Keratinocyte (primary cell): Measurements from ENCODE around the gene SLC1A5. TPM values are rescaled to one million over a fixed set of nuclear protein-coding genes. Genes with fewer than 3 reads are reported as not detected.

Experiments
- DNase-seq: peaks from one replicate; pipeline ENCODE4 v3.0.0-alpha.2; 2011; ENCODE audit warnings: low read depth, missing footprints, low spot score
- FAIRE-seq: peaks from 2 replicates; lab custom pipeline; 2011; peaks lifted over from hg19 to GRCh38; lab: Jason Lieb, UNC
- H2AFZ ChIP-seq: 2 replicates; pipeline ENCODE4 v1.6.0; 2012; ENCODE audit warnings: low read length, control low read depth, inconsistent platforms; ENCODE audit not compliant: control insufficient read depth
- H3K27ac ChIP-seq: 2 replicates; pipeline ENCODE4 v1.5.1; 2011; ENCODE audit warnings: low read length; ENCODE audit not compliant: control insufficient read depth, insufficient read depth
- H3K27me3 ChIP-seq: 3 replicates; pipeline ENCODE4 v1.6.0; 2011; ENCODE audit warnings: low read length; ENCODE audit not compliant: control insufficient read depth, insufficient read depth; ENCODE audit errors: extremely low read depth
- H3K36me3 ChIP-seq, 2 experiments: 2 replicates in 1 of 2; 3 replicates in 1 of 2; pipeline ENCODE4 v1.5.1; 2011; ENCODE audit warnings: low read length in 2 of 2, mild to moderate bottlenecking in 1 of 2; ENCODE audit not compliant: control insufficient read depth in 2 of 2, insufficient read depth in 2 of 2; ENCODE audit errors: extremely low read depth in 1 of 2
- H3K4me1 ChIP-seq: 3 replicates; pipeline ENCODE4 v1.5.1; 2011; ENCODE audit warnings: low read length; ENCODE audit not compliant: control insufficient read depth, insufficient read depth; ENCODE audit errors: extremely low read depth
- H3K4me2 ChIP-seq: 3 replicates; pipeline ENCODE4 v1.6.0; 2011; ENCODE audit warnings: low read depth, low read length; ENCODE audit not compliant: control insufficient read depth, insufficient read depth; ENCODE audit errors: extremely low read depth
- H3K4me3 ChIP-seq, 3 experiments: fragments of 200-600 bp in 1 of 3; sonication (generic) in 1 of 3; 2 replicates in 2 of 3; 3 replicates in 1 of 3; pipeline ENCODE4 v1.5.1; 2011 to 2016; ENCODE audit warnings: low read length in 3 of 3, mild to moderate bottlenecking in 3 of 3, control low read depth in 2 of 3, inconsistent platforms in 1 of 3, low read depth in 1 of 3, mixed read lengths in 1 of 3, mixed run types in 1 of 3, moderate library complexity in 1 of 3; ENCODE audit not compliant: control insufficient read depth in 2 of 3, insufficient read depth in 2 of 3; ENCODE audit errors: extremely low read depth in 1 of 3
- H3K79me2 ChIP-seq: 2 replicates; pipeline ENCODE4 v1.6.0; 2012; ENCODE audit warnings: low read length; ENCODE audit not compliant: control insufficient read depth, insufficient read depth
- H3K9ac ChIP-seq: 3 replicates; pipeline ENCODE4 v1.6.0; 2011; ENCODE audit warnings: low read length; ENCODE audit not compliant: control insufficient read depth, insufficient read depth; ENCODE audit errors: extremely low read depth
- H3K9me1 ChIP-seq: 3 replicates; pipeline ENCODE4 v1.6.0; 2011; ENCODE audit warnings: low read length; ENCODE audit not compliant: control insufficient read depth, insufficient read depth; ENCODE audit errors: extremely low read depth
- H3K9me3 ChIP-seq: 2 replicates; pipeline ENCODE4 v1.5.1; 2012; ENCODE audit warnings: low read depth, low read length; ENCODE audit not compliant: control insufficient read depth
- H4K20me1 ChIP-seq: 3 replicates; pipeline ENCODE4 v1.6.0; 2011; ENCODE audit warnings: low read length; ENCODE audit not compliant: control insufficient read depth, insufficient read depth; ENCODE audit errors: extremely low read depth
- EZH2 ChIP-seq: IDR thresholded peaks from one replicate; pipeline ENCODE4 v1.6.1; 2012; ENCODE audit warnings: inconsistent platforms, mild to moderate bottlenecking, low read length, moderate library complexity
- dilution Hi-C: fragments of 300-500 bp; cut with MboI; formaldehyde crosslinking; loops from one replicate; pipeline ENCODE4 v1.7.0; 2020; ENCODE audit warnings: low sequenced_read_pairs; ENCODE audit not compliant: extremely low pct_ligation_motif_present
- polyA plus RNA-seq, 5 experiments: library from polyadenylated mRNA; depleted of rRNA in 3 of 5; stranded (reverse) in 3 of 5; stranded (forward) in 1 of 5; unstranded in 1 of 5; fragments of >200 nt; gene quantifications; 1 replicate in 1 of 5; 2 replicates in 3 of 5; 3 replicates in 1 of 5; pipeline versions ENCODE4 v1.2.1 to v1.2.3, GENCODE V29; 2011 to 2012; ENCODE audit warnings: missing spikeins in 2 of 5, low read depth in 1 of 5, low replicate concordance in 1 of 5
- TF ChIP-seq, protein P1 (sequence below), 3 experiments: IDR thresholded peaks in 1 of 3; conservative IDR thresholded peaks in 1 of 3; optimal IDR thresholded peaks in 1 of 3; 2 replicates in 2 of 3; 3 replicates in 1 of 3; pipeline versions ENCODE3 to v1.5.1; 2011; ENCODE audit warnings: low read length in 3 of 3, mild to moderate bottlenecking in 3 of 3, moderate library complexity in 2 of 3, control low read depth in 1 of 3, inconsistent platforms in 1 of 3; ENCODE audit not compliant: insufficient read depth in 2 of 3; ENCODE audit errors: extremely low read depth in 1 of 3

Gene SLC1A5
- polyA plus RNA-seq, 1 donor (not counting 4 experiments of a cell fraction or from before 2014, with no cell fraction given): 90.4 TPM

DNA sequence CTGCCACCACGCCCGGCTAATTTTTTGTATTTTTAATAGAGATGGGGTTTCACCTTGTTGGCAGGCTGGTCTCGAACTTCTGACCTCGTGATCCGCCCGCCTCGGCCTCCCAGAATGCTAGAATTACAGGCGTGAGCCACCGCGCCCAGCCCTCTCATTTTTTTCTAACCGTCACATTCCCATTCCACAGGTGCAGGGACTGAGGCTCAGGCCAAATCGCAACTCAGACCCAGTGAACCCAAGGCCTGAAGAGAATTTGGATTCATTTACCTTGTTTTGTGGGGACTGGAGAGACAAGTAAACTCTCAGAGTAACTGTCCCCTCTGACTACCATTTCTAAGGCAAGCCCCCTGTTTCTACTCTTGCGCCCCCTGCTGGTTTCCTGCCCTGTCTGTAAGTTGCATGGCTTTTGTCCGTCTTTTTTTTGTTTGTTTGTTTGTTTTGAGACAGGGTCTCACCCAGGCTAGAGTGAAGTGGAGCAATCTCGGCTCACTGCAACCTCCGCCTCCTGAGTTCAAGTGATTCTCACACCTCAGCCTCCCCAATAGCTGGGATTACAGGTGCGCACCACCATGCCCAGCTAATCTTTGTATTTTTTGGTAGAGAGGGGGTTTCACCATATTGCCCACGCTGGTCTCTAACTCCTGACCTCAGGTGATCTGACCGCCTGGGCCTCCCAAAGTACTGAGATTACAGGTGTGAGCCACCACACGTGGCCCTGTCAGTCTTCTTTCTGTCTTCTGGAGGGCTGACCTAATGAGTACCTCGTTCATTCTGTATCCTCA lies 39.9 kb downstream of the SLC1A5 start:
- Histone ChIP-seq H3K9me3 (no peaks in the 10 kb centered on the region), H3K9me1 (peaks cover 3% of the 10 kb centered on the region), H3K4me1 (peaks cover 15% of the 10 kb centered on the region), H3K27ac (no peak overlapping the region), H3K36me3 (peaks cover 0 to 4% of the 10 kb centered on the region in 2 experiments), H3K4me2 (no peak overlapping the region), H4K20me1 (peaks cover 2% of the 10 kb centered on the region), H3K79me2 (peaks cover 30% of the 10 kb centered on the region), H3K27me3 (no peaks in the 10 kb centered on the region), H3K4me3 (no peak overlapping the region), H2AFZ (no peak overlapping the region), H3K9ac (no peak overlapping the region)
- FAIRE-seq (no peak), DNase-seq (no peak)
- TF ChIP-seq, protein P1, sequence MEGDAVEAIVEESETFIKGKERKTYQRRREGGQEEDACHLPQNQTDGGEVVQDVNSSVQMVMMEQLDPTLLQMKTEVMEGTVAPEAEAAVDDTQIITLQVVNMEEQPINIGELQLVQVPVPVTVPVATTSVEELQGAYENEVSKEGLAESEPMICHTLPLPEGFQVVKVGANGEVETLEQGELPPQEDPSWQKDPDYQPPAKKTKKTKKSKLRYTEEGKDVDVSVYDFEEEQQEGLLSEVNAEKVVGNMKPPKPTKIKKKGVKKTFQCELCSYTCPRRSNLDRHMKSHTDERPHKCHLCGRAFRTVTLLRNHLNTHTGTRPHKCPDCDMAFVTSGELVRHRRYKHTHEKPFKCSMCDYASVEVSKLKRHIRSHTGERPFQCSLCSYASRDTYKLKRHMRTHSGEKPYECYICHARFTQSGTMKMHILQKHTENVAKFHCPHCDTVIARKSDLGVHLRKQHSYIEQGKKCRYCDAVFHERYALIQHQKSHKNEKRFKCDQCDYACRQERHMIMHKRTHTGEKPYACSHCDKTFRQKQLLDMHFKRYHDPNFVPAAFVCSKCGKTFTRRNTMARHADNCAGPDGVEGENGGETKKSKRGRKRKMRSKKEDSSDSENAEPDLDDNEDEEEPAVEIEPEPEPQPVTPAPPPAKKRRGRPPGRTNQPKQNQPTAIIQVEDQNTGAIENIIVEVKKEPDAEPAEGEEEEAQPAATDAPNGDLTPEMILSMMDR (optimal IDR thresholded peaks at IDR 0.05 in 1 of 3, IDR thresholded peaks at IDR 0.05 in 1 of 3, conservative IDR thresholded peaks at IDR 0.05 in 1 of 3; ENCODE audit: extremely low read depth in 1 of 3, insufficient read depth in 2 of 3, low read length in 3 of 3): peak; percentile 65 to 78 (median 74)
- TF ChIP-seq EZH2: no peak
- dilution Hi-C loops: no loop called here

DNA sequence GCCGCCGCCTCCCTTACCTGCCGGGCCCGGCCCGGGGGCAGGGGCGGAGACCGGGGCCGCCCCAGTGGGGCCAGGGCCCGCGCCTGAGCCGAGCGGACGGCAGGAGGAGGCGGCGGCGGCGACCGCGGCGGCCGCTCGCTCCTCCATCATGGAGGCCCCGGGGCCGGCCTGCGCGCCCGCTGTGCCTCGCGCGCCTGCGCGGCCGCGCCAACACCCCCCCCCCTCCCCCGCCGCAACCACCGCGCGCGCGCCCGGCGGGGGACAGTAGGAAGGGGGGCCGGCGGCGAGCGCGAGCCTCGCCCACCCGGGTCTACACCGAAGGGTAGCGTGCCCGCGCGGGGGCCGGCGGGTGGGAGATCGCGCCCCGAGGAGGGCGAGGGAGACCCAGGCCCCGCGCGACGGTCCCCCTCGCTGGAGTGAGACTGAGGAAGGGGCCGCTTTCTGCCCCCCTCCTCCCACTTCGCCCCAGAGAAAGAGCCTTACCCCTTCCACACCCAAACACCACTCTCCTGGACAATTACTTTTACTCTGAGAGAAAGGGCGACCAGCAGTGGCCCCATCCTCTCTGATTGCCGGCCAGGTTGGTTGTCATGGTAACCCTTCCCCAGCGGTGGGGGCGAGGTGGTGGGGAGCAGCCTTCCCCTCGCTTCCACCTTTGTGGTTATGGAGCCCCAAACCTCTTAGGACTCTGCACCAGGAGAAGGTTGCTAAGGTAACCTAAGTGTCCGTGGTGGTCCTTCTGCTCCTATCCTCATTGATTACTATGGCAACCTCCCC lies 41.9 kb downstream of the SLC1A5 start, which contains the start of gene STRN4:
Gene STRN4 (minus strand): TSS at position 170 of the 777 bp plus-strand sequence. CDS start 20 bp downstream, at position 150.
- DNase-seq: no peak
- peaks cover 51% of the 10 kb centered on the region for H3K79me2 ChIP-seq
- dilution Hi-C loops: no loop called here
- H3K4me3 ChIP-seq: peak within 1 kb of the TSS; percentile 92 to 98 (median 94)
- H3K27ac ChIP-seq: peak within 1 kb of the TSS; percentile 52
- H3K9me3 ChIP-seq: no peaks in the 10 kb centered on the region
- peaks cover 4 to 17% of the 10 kb centered on the region in 2 experiments for H3K36me3 ChIP-seq
- FAIRE-seq: no peak
- H2AFZ ChIP-seq: peak within 1 kb of the TSS; percentile 64
- H4K20me1 ChIP-seq: peaks cover 16% of the 10 kb centered on the region
- H3K4me1 ChIP-seq: peaks cover 18% of the 10 kb centered on the region
- H3K4me2 ChIP-seq: peak within 1 kb of the TSS; percentile 94
- H3K27me3 ChIP-seq: no peaks in the 10 kb centered on the region
- TF ChIP-seq EZH2: no peak
- TF ChIP-seq, protein P1 (optimal IDR thresholded peaks at IDR 0.05 in 1 of 3, IDR thresholded peaks at IDR 0.05 in 1 of 3, conservative IDR thresholded peaks at IDR 0.05 in 1 of 3; ENCODE audit: extremely low read depth in 1 of 3, insufficient read depth in 2 of 3, low read length in 3 of 3): no peak
- peak within 1 kb of the TSS; percentile 89 for H3K9ac ChIP-seq
- peaks cover 3% of the 10 kb centered on the region for H3K9me1 ChIP-seq
